ES-I3 (cell line): Measurements from ENCODE around the gene EPSTI1.
A peak's percentile ranks its signal among the peaks of the same experiment; 100 is the strongest.
"Not testable (repeated sequence)": the region's sequence is repeated elsewhere in the genome, so short reads cannot be mapped to it uniquely, and the experiment has no call there.

Experiments used
- H3K36me3 ChIP-seq: 2 replicates; pipeline ENCODE4 v1.6.1; 2013; ENCODE audit warnings: mild to moderate bottlenecking, low read length, control low read depth, moderate library complexity; ENCODE audit not compliant: insufficient read depth
- H3K4me1 ChIP-seq: 2 replicates; pipeline ENCODE4 v1.6.1; 2013; ENCODE audit warnings: mild to moderate bottlenecking, control low read depth, low read length; ENCODE audit not compliant: insufficient read depth
- H3K9ac ChIP-seq: 2 replicates; pipeline ENCODE4 v1.6.1; 2013; ENCODE audit warnings: low read depth, mild to moderate bottlenecking, low read length, moderate library complexity
- H3K9me3 ChIP-seq: 2 replicates; pipeline ENCODE4 v1.6.1; 2013; ENCODE audit warnings: mild to moderate bottlenecking, low read length, moderate library complexity; ENCODE audit not compliant: control insufficient read depth, insufficient read depth

The EPSTI1 gene

DNA sequence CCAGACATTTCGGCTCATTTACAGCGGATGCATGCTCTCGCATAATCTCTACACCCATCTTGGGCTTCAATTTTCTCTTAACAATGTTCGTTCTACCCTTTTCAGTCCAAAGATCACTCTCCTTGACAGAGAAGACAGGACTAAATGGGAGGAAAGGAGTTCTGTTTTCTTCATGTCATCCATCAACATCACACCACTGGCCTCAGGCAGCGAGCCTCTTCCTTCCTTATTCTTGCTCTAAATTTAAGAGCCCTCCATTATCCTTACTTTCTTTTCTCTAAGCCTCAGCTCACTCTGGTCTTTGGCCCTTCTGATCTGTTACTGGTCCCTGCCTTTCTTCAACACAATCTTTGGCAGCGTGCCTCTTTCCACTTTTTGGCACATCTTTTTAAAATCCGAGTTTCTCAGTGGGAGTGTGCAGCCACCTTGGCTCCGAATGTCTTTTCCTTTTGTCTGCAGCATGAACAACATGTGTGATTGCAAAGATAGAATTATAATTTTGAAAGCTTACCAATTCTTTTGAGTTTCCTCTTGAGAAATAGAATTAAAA lies 111.9 kb downstream of the EPSTI1 start:
- Histone ChIP-seq H3K9ac (no peak overlapping the region), H3K9me3 (no peaks in the 10 kb centered on the region), H3K36me3 (no peaks in the 10 kb centered on the region), H3K4me1 (peaks cover 23% of the 10 kb centered on the region)

DNA sequence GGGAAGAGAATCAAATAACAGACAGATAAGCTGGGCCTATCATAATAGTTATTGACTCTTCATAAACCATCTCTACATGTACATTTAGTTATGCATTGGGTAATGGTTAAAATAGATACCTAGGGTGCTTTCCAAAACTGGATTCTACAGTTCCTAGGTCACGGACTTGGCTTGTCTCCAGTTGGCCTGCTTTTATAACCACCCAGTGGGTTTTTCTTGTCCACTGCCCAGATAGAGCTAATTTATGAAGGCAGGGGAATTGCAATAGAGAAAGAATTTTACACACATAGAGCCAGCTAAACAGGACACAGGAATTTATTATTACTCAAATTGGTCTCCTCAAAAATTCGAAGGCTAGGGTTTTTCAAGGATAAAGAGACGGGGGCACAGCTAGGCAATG lies 113.3 kb downstream of the EPSTI1 start:
- H3K4me1 ChIP-seq: peaks cover 31% of the 10 kb centered on the region

DNA sequence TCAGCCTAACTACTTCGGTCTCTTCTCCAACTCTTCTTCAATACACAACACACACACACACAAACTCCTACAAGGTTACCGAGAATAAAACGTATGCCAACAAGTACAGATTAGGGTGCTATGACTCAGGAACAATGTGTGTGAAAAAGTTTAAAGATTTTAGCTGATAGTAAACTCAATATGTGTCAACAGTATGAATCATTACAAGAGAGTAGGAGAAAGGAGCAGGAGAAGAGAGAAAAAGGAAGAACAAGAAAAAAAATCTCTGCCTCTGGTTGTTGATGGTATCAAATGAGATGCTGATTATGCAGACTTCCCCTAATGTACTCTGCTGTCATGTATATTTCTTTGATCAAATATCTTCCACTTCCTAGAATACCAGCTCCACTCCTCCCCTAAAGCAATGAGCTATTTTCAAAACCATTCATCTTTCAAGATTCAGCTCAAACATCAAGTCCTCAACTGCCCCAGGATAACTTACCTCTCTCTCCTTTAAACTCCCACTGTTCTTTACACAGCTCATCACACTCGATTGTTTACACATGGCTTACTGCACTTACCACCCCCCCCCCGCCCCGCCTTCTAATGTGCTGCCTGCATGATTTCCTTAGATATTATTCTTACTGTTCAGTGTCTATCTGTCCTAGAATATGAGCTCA lies 115.0 kb downstream of the EPSTI1 start:
- Histone ChIP-seq H3K36me3 (no peaks in the 10 kb centered on the region), H3K9me3 (no peaks in the 10 kb centered on the region), H3K4me1 (peaks cover 31% of the 10 kb centered on the region), H3K9ac (peak overlapping the region; percentile 2; the same call in 1 of the 2 replicates)

More for the DNA sequence above, 113.3 kb downstream of the EPSTI1 start:
- H3K9ac ChIP-seq: no peak overlapping the region
- no peaks in the 10 kb centered on the region for H3K36me3 ChIP-seq
- no peaks in the 10 kb centered on the region for H3K9me3 ChIP-seq

DNA sequence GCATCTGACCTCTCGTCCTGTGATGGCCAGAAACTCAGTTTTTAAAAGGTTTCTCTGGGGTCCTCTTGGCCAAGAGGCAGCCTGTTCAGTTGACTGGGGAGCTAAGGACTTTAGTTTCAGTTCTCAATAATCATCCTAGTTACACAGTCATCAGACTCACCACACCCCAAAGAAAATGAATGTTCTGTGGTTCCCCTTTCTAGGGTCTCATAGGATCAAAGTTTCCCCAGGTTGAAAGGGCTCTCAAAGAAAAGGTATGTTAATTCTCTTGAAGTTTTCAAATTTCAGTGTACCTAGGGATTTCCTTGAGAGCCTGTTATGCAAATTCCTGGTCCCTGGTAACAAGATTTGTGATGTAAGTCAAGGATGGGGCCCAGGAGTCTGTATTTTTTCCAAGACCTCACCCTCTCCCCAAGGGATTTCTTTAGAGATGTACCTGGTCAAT lies 115.7 kb downstream of the EPSTI1 start:
- no peaks in the 10 kb centered on the region for H3K9me3 ChIP-seq
- H3K4me1 ChIP-seq: peaks cover 31% of the 10 kb centered on the region
- H3K9ac ChIP-seq: peak overlapping the region; percentile 42
- no peaks in the 10 kb centered on the region for H3K36me3 ChIP-seq

DNA sequence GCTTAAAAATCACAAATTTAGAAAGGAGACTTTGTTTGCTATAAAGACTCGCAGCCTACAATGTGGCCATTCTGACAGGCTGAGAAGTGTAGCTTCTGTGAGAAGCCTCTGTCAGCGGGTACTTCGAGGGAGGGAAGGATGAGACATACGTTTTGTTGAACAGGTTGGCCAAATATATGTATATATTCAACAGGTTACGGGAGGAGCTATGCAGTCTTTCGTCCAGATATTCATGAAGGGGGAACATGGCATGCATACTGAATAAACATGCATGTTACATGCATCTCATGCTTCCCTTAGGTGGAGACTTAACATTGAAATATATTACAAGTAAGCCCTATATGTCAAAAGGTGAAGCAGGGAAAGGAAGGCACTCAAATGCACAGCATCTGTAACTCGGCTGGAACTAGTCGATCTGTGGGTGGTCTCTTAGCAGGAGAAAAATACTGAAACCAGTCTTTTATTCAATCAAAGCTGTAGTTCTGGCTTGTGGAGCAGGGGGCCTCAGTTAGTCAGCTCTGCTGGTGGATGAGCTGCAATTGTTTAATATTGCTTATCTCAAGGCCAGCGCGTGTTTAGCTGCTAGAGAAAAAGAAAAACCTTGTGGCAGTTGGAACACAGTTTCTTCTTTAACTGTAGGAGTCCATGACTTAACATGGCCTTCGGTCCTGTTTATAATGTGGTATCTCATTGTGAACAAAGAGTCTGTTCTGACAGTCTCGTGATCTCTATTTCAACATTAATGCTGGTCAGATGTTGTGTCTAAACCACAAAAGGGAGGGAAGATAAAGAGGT lies 116.4 kb downstream of the EPSTI1 start:
- H3K36me3 ChIP-seq: no peaks in the 10 kb centered on the region
- H3K4me1 ChIP-seq: peaks cover 31% of the 10 kb centered on the region
- H3K9me3 ChIP-seq: no peaks in the 10 kb centered on the region
- peak overlapping the region; percentile 42 for H3K9ac ChIP-seq

DNA sequence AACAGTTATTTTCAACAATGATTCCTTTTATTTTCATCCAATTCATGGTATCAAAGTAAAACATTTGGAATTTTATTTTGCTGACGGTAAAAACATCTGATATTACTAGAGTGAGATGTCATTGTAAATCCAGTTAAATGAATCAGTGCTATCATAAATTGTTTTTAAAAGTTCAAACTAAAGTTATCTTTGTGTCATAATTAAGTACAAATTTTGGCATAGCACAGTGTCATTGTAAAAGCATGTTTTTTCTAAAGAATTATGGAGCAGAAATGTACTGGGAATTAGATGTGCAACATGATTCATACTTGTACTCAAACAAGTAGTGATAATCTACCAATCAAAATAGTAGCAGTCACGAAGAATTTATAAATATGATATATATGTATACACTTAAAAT lies 117.8 kb downstream of the EPSTI1 start:
- H3K9me3 ChIP-seq: no peaks in the 10 kb centered on the region

DNA sequence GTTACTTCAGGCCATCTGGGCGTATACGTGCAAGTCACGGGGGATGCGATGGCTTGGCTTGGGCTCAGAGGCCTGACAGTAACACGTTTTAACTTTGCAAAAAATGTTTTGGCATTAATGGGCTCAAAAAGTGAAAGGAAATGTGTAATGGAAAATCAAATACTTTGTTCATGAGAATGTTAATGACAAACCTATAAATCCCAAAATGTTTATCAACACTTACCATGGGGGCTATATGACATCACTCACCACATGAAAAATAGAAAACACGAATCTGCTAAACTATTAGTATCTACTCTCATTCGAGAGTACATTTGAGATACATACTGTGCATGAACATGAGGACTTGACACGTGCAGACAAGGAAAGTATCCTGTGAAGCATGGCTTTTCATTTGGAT lies 119.0 kb downstream of the EPSTI1 start:
- H3K4me1 ChIP-seq: peaks cover 31% of the 10 kb centered on the region
- H3K9ac ChIP-seq: peak overlapping the region; percentile 31; the same call in 1 of the 2 replicates
- H3K36me3 ChIP-seq: peaks cover 3% of the 10 kb centered on the region; the same call in 1 of the 2 replicates
- no peaks in the 10 kb centered on the region for H3K9me3 ChIP-seq

More for the DNA sequence above, 117.8 kb downstream of the EPSTI1 start:
- Histone ChIP-seq H3K4me1 (peaks cover 31% of the 10 kb centered on the region), H3K9ac (no peak overlapping the region; the same call in 1 of the 2 replicates), H3K36me3 (no peaks in the 10 kb centered on the region; the same call in 1 of the 2 replicates)

DNA sequence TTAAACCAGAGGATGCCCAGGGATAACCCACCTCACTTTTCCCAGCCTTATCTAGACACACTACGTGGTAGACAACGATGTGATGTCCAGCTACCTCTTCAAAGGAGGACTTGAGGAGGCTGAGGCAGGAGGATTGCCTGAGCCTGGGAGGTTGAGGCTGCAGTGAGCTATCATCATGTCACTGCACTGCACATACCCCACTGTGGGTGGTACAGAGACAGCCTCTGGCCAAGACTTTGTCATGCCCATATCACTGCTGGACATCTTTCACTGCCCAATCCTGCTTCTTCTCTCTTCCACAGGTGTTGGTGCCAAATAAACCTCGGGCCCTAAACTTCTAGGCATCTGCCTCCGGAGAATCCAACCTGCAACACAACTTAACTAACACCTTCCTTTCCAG lies 124.8 kb downstream of the EPSTI1 start:
- Histone ChIP-seq H3K9ac (no peak overlapping the region), H3K9me3 (no peaks in the 10 kb centered on the region; the same call in 1 of the 2 replicates), H3K36me3 (peaks cover 49% of the 10 kb centered on the region), H3K4me1 (peaks cover 4% of the 10 kb centered on the region; the same call in 1 of the 2 replicates)

DNA sequence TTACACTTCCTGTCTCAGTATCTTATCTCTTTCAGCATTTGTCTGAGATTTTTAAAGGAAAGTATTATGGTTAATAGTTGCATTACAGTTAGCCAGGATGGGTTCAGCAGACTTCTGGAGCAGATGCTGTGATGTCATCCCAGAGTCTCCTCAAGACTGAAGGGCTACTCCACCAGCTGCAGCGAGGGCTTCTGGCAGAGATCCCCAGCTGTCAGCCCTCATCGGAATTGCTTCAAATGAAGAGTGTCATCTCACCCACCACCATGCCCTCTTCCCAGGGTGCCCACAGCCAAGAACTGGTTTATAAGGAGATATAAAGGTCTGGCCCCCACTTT lies 126.3 kb downstream of the EPSTI1 start:
- H3K9me3 ChIP-seq: no peaks in the 10 kb centered on the region; the same call in 1 of the 2 replicates
- peaks cover 55% of the 10 kb centered on the region for H3K36me3 ChIP-seq
- H3K4me1 ChIP-seq: peaks cover 4% of the 10 kb centered on the region; the same call in 1 of the 2 replicates
- H3K9ac ChIP-seq: no peak overlapping the region

DNA sequence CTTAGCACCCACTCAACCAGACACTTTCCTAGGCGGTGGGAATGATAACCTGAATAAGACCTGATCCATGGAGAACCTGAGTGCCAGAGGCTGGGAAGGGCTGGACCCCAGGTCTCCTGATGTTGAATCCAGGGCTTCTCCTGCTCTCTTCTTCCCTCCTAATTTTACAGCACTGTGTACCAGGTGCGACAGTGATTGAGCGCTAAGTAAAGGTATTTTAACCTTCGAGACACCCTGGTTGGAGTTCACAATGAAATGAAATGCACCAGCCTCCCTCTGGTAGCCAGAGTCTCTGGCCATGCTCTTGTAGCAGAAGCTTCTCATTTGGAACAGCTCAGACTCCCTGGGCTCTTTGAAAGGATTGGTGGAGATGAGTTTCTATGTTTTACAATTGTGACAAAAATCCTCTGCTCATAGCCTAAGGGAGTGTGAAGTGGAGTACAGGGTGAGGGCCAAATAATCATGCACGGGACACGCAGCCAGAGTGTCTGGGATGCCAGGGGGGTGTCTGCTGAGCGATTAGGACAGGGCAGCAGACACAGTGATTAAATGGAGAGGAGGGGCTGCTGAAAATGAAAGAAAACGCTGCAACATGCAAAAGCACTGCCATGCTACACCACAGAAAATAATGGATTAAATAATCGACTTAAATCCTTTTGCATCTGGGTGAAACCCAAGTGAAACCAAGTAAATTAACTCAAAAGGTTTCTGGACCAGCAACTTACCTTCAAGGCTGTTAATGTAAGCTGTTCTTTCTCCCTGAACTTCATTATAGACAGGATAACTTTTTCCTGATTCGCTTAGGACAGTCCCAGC lies 126.9 kb downstream of the EPSTI1 start:
- Histone ChIP-seq H3K9me3 (no peaks in the 10 kb centered on the region; the same call in 1 of the 2 replicates), H3K36me3 (peaks cover 59% of the 10 kb centered on the region), H3K4me1 (peaks cover 4% of the 10 kb centered on the region; the same call in 1 of the 2 replicates), H3K9ac (no peak overlapping the region)

DNA sequence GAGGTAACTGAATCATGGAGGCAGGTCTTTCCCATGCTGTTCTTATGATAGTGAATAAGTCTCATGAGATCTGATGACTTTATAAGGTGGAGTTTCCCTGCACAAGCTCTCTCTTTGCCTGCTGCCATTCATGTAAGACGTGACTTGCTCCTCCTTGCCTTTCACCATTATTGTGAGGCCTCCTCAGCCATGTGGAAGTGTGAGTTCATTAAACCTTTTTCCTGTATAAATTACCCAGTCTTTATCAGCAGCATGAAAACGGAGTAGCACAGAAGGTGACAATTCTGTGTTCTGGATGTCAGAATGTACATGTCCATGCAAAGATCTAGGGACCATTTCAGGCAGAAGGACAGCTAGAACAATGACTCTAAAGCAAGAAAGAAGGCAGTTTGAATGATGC lies 129.7 kb downstream of the EPSTI1 start:
- H3K9me3 ChIP-seq, H3K4me1 ChIP-seq, H3K9ac ChIP-seq: not testable (repeated sequence)
- peaks cover 50% of the 10 kb centered on the region for H3K36me3 ChIP-seq

DNA sequence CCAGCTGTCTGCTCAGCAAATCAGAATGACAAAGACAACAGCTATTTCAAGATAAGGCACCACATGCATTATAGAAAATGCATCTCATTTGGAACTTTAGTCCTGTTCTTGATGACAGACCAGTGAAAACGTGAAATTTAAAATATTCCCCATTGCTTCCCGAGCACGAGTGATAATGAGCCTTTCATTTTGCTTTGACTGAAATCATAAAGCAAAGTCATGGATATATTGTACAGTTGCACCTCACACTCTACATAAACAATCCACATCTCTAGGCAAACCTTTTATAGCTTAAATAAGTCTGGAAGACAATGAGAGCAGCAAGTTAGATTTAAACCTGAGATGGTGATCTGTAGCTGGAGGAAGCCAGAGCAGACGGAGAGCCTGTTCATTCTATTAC lies 131.6 kb downstream of the EPSTI1 start:
- no peaks in the 10 kb centered on the region for H3K4me1 ChIP-seq
- H3K9ac ChIP-seq: no peak overlapping the region
- no peaks in the 10 kb centered on the region; the same call in 1 of the 2 replicates for H3K9me3 ChIP-seq
- peaks cover 33% of the 10 kb centered on the region for H3K36me3 ChIP-seq

DNA sequence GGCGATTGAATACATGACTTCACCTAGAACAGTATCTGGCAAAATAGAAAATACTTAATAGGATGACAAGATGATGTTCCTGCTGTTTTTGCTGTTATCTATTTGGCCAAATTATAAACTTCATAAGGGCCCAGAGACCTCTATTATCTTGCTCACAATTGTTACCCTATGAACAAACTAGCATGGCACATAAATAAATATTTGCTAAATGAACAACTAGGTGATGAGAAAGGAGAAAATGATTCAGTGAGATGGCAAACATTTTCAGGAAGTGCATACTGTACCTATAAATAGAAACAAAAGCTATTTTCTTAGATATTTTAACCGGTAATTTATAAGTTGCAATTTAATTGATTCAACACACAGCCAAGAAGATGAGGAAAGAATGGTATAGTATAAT lies 132.3 kb downstream of the EPSTI1 start:
- Histone ChIP-seq H3K9ac (no peak overlapping the region), H3K9me3 (no peaks in the 10 kb centered on the region), H3K4me1 (no peaks in the 10 kb centered on the region), H3K36me3 (peaks cover 26% of the 10 kb centered on the region)

DNA sequence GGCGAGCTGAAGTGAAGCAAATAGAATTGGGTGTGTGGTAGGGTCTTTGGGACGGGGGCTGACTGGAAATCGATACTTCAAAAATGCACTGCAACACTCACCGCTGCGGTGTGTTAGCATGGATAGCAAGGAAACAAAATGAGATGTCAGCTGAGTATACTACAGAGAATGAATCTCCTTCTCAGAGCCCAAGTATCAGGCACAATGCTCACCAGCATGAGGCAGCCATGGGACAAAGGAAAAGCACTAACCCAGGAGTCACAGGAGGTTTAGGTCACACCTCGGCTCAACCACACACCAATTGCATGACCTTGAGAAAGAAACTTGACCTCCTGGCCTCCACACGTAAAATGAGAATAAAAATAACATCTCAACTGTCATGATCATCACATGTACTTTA lies 136.6 kb downstream of the EPSTI1 start:
- no peaks in the 10 kb centered on the region for H3K4me1 ChIP-seq
- H3K36me3 ChIP-seq: peaks cover 11% of the 10 kb centered on the region
- H3K9me3 ChIP-seq: no peaks in the 10 kb centered on the region
- no peak overlapping the region for H3K9ac ChIP-seq
